ENCODE results near the gene LRRFIP1. TPM values are rescaled to one million over a fixed set of nuclear protein-coding genes. Genes with fewer than 3 reads are reported as not detected.
"Not testable (repeated sequence)": the region's sequence is repeated elsewhere in the genome, so short reads cannot be mapped to it uniquely, and the experiment has no call there.

LRRFIP1 gene
- polyA plus RNA-seq, 1 donor from 2014 or later = 96.3 TPM

DNA sequence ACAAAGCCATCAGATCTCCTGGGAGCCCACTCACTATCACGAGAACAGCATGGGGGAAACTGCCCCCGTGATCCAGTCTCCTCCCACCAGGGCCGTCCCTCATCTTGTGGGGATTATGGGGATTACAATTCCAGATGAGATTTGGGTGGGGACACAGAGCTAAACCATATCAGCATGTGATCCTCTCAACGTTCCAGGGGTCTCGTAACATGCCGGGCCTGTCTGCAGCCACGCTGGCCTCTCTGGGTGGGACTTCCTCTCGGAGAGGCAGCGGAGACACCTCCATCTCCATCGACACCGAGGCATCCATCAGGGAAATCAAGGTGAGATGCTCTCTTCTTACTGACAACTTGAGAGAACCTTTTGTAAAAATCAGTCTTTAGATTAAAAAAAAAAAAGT lies 121.6 kb downstream of the LRRFIP1 start:
- H3K27me3 ChIP-seq (ENCODE audit: insufficient read depth, low read depth, low read length) = no peaks in the 10 kb centered on the region
- no peaks in the 10 kb centered on the region for H3F3A ChIP-seq (ENCODE audit: insufficient read depth, low read length, poor library complexity, severe bottlenecking)
- H3K9me2 ChIP-seq (ENCODE audit: insufficient read depth, low read length) = no peaks in the 10 kb centered on the region
- no peak overlapping the region for H3K9ac ChIP-seq (ENCODE audit: low read length)
- peaks cover 9% of the 10 kb centered on the region for H3K36me3 ChIP-seq (ENCODE audit: insufficient read depth, low read length)
- no peak overlapping the region for H2AFZ ChIP-seq (ENCODE audit: low read depth, low read length)
- no peak overlapping the region for H3K27ac ChIP-seq (ENCODE audit: low read length)
- TF ChIP-seq EP300 (conservative IDR thresholded peaks at IDR 0.05; ENCODE audit: poor library complexity, severe bottlenecking) (no peak), TAF1 (IDR thresholded peaks at IDR 0.05; ENCODE audit: low read depth) (no peak), SMC3 (conservative IDR thresholded peaks at IDR 0.05; ENCODE audit: poor library complexity) (no peak), EZH2 (IDR thresholded peaks at IDR 0.05; ENCODE audit: borderline replicate concordance, insufficient read depth, low read length, poor library complexity, severe bottlenecking) (no peak)
- TF ChIP-seq, protein P1, sequence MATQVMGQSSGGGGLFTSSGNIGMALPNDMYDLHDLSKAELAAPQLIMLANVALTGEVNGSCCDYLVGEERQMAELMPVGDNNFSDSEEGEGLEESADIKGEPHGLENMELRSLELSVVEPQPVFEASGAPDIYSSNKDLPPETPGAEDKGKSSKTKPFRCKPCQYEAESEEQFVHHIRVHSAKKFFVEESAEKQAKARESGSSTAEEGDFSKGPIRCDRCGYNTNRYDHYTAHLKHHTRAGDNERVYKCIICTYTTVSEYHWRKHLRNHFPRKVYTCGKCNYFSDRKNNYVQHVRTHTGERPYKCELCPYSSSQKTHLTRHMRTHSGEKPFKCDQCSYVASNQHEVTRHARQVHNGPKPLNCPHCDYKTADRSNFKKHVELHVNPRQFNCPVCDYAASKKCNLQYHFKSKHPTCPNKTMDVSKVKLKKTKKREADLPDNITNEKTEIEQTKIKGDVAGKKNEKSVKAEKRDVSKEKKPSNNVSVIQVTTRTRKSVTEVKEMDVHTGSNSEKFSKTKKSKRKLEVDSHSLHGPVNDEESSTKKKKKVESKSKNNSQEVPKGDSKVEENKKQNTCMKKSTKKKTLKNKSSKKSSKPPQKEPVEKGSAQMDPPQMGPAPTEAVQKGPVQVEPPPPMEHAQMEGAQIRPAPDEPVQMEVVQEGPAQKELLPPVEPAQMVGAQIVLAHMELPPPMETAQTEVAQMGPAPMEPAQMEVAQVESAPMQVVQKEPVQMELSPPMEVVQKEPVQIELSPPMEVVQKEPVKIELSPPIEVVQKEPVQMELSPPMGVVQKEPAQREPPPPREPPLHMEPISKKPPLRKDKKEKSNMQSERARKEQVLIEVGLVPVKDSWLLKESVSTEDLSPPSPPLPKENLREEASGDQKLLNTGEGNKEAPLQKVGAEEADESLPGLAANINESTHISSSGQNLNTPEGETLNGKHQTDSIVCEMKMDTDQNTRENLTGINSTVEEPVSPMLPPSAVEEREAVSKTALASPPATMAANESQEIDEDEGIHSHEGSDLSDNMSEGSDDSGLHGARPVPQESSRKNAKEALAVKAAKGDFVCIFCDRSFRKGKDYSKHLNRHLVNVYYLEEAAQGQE (IDR thresholded peaks at IDR 0.05; ENCODE audit: borderline replicate concordance) = no peak
- TF ChIP-seq, protein P2, sequence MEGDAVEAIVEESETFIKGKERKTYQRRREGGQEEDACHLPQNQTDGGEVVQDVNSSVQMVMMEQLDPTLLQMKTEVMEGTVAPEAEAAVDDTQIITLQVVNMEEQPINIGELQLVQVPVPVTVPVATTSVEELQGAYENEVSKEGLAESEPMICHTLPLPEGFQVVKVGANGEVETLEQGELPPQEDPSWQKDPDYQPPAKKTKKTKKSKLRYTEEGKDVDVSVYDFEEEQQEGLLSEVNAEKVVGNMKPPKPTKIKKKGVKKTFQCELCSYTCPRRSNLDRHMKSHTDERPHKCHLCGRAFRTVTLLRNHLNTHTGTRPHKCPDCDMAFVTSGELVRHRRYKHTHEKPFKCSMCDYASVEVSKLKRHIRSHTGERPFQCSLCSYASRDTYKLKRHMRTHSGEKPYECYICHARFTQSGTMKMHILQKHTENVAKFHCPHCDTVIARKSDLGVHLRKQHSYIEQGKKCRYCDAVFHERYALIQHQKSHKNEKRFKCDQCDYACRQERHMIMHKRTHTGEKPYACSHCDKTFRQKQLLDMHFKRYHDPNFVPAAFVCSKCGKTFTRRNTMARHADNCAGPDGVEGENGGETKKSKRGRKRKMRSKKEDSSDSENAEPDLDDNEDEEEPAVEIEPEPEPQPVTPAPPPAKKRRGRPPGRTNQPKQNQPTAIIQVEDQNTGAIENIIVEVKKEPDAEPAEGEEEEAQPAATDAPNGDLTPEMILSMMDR (IDR thresholded peaks at IDR 0.05; ENCODE audit: poor library complexity, severe bottlenecking) = no peak
- no peak overlapping the region for H3K4me3 ChIP-seq (ENCODE audit: low read length)
- no peaks in the 10 kb centered on the region for H4K20me1 ChIP-seq (ENCODE audit: insufficient read depth)
- H3K4me2 ChIP-seq (ENCODE audit: low read length) = no peak overlapping the region
- H3K79me2 ChIP-seq (replicated peaks; ENCODE audit: insufficient read depth, low read length) = no peaks in the 10 kb centered on the region
- no peaks in the 10 kb centered on the region for H3K9me3 ChIP-seq (ENCODE audit: low read length)

DNA sequence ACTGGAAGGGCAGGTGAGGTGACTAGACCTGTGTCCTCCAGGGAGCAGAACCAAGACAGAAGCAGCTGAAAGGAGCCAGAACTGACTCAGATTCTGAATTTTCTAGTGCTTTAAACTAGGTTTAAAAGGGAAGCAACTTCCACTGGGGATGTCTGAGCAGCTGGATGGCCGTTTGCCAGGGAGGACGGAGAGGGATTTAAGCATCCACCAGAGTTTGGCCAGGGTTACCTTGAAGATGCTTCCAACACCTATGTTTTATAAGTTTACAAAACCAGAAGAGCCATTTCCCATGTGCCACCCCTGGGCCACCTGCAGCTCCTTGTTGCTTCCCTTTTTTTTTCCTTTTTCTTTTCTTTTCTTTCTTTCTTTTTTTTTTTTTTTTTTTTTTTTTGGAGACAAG lies 122.6 kb downstream of the LRRFIP1 start:
- Histone ChIP-seq H3K9ac (ENCODE audit: low read length) (no peak overlapping the region), H3K4me3 (ENCODE audit: low read length) (no peak overlapping the region), H2AFZ (ENCODE audit: low read depth, low read length) (no peak overlapping the region), H4K20me1 (ENCODE audit: insufficient read depth) (no peaks in the 10 kb centered on the region), H3K27ac (ENCODE audit: low read length) (no peak overlapping the region), H3K79me2 (replicated peaks; ENCODE audit: insufficient read depth, low read length) (no peaks in the 10 kb centered on the region), H3K27me3 (ENCODE audit: insufficient read depth, low read depth, low read length) (no peaks in the 10 kb centered on the region), H3F3A (ENCODE audit: insufficient read depth, low read length, poor library complexity, severe bottlenecking) (no peaks in the 10 kb centered on the region), H3K9me3 (ENCODE audit: low read length) (no peaks in the 10 kb centered on the region), H3K9me2 (ENCODE audit: insufficient read depth, low read length) (no peaks in the 10 kb centered on the region), H3K4me2 (ENCODE audit: low read length) (no peak overlapping the region), H3K36me3 (ENCODE audit: insufficient read depth, low read length) (peaks cover 9% of the 10 kb centered on the region)
- TF ChIP-seq, protein P1 (IDR thresholded peaks at IDR 0.05; ENCODE audit: borderline replicate concordance) = no peak
- TF ChIP-seq MXI1 (conservative IDR thresholded peaks at IDR 0.05; ENCODE audit: poor library complexity, severe bottlenecking) (no peak), SMC3 (conservative IDR thresholded peaks at IDR 0.05; ENCODE audit: poor library complexity) (no peak), POLR2AphosphoS5 (IDR thresholded peaks at IDR 0.05) (no peak), EZH2 (IDR thresholded peaks at IDR 0.05; ENCODE audit: borderline replicate concordance, insufficient read depth, low read length, poor library complexity, severe bottlenecking) (no peak), RAD21 (conservative IDR thresholded peaks at IDR 0.05) (no peak), TAF1 (IDR thresholded peaks at IDR 0.05; ENCODE audit: low read depth) (no peak), EP300 (conservative IDR thresholded peaks at IDR 0.05; ENCODE audit: poor library complexity, severe bottlenecking) (no peak)
- TF ChIP-seq, protein P2 (IDR thresholded peaks at IDR 0.05; ENCODE audit: poor library complexity, severe bottlenecking) = no peak

DNA sequence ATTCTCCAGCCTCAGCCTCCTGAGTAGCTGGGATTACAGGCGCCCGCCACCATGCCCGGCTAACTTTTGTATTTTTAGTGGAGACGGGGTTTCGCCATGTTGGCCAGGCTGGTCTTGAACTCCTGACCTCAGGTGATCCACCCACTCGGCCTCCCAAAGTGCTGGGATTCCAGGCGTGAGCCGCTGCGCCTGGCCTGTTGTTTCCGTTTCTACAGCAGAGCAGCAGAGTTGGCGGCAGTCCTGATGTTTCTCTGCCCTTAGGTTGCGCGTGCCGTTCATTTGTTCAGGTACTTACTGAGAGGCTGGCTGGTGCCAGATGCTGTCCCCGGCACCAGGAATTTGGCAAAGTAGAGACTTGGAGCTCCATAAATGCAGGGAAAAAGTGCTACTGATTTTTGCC lies 123.1 kb downstream of the LRRFIP1 start:
- not testable (repeated sequence) for H3K9ac ChIP-seq (ENCODE audit: low read length); H3F3A ChIP-seq (ENCODE audit: insufficient read depth, low read length, poor library complexity, severe bottlenecking); H2AFZ ChIP-seq (ENCODE audit: low read depth, low read length); H3K9me3 ChIP-seq (ENCODE audit: low read length); H3K27me3 ChIP-seq (ENCODE audit: insufficient read depth, low read depth, low read length); H3K4me2 ChIP-seq (ENCODE audit: low read length); H3K9me2 ChIP-seq (ENCODE audit: insufficient read depth, low read length); H3K36me3 ChIP-seq (ENCODE audit: insufficient read depth, low read length); H3K4me3 ChIP-seq (ENCODE audit: low read length); H3K79me2 ChIP-seq (replicated peaks; ENCODE audit: insufficient read depth, low read length); H4K20me1 ChIP-seq (ENCODE audit: insufficient read depth); H3K27ac ChIP-seq (ENCODE audit: low read length)
